Astrocyte of the cerebellum (primary cell): ENCODE data around the gene ARL11.
"Not testable (repeated sequence)": the region's sequence is repeated elsewhere in the genome, so short reads cannot be mapped to it uniquely, and the experiment has no call there.

Source experiments
- DNase-seq: peaks from one replicate; pipeline ENCODE4 v3.0.0-alpha.2; 2011; ENCODE audit warnings: low read depth
- H3K4me3 ChIP-seq: 2 replicates; pipeline ENCODE4 v1.5.1; 2011; ENCODE audit warnings: mild to moderate bottlenecking, low read depth, low read length, moderate library complexity
- in situ Hi-C: cut with HindIII; loops from 2 replicates; pipeline ENCODE4 v1.10.0; 2017; ENCODE audit warnings: low sequenced_read_pairs
- TF ChIP-seq, protein P1 (sequence below): IDR thresholded peaks from 2 replicates; pipeline ENCODE4 v1.5.1; 2012; ENCODE audit warnings: low read length, low read depth, moderate library complexity, mild to moderate bottlenecking; ENCODE audit errors: missing control alignments

Gene ARL11

DNA sequence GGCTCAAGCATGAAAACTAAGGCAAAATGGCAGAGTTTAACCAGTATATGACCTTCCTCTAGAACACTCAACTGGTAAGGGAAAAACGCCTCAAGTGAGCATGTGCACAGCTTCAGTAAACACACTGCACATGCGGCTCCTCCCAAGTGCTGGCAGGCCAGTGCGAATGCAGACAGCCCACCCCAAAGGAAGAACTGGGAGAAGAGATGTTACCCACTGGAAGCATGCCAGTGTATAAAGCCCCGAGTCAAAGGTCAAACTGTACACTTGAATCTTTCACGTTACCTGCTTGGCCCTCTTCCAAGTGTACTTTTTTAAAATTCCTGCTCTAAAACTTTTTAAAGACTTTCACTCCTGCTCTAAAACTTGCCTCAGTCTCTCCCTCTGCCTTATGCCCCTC is 23.7 kb upstream of the ARL11 start:
- no peak overlapping the region for H3K4me3 ChIP-seq
- TF ChIP-seq, protein P1, sequence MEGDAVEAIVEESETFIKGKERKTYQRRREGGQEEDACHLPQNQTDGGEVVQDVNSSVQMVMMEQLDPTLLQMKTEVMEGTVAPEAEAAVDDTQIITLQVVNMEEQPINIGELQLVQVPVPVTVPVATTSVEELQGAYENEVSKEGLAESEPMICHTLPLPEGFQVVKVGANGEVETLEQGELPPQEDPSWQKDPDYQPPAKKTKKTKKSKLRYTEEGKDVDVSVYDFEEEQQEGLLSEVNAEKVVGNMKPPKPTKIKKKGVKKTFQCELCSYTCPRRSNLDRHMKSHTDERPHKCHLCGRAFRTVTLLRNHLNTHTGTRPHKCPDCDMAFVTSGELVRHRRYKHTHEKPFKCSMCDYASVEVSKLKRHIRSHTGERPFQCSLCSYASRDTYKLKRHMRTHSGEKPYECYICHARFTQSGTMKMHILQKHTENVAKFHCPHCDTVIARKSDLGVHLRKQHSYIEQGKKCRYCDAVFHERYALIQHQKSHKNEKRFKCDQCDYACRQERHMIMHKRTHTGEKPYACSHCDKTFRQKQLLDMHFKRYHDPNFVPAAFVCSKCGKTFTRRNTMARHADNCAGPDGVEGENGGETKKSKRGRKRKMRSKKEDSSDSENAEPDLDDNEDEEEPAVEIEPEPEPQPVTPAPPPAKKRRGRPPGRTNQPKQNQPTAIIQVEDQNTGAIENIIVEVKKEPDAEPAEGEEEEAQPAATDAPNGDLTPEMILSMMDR, result no peak
- no peak for DNase-seq
- in situ Hi-C loops, result loop anchor here (5.0 kb wide), 1 partner anchor 312 kb away; no protein-coding TSS in a partner anchor

DNA sequence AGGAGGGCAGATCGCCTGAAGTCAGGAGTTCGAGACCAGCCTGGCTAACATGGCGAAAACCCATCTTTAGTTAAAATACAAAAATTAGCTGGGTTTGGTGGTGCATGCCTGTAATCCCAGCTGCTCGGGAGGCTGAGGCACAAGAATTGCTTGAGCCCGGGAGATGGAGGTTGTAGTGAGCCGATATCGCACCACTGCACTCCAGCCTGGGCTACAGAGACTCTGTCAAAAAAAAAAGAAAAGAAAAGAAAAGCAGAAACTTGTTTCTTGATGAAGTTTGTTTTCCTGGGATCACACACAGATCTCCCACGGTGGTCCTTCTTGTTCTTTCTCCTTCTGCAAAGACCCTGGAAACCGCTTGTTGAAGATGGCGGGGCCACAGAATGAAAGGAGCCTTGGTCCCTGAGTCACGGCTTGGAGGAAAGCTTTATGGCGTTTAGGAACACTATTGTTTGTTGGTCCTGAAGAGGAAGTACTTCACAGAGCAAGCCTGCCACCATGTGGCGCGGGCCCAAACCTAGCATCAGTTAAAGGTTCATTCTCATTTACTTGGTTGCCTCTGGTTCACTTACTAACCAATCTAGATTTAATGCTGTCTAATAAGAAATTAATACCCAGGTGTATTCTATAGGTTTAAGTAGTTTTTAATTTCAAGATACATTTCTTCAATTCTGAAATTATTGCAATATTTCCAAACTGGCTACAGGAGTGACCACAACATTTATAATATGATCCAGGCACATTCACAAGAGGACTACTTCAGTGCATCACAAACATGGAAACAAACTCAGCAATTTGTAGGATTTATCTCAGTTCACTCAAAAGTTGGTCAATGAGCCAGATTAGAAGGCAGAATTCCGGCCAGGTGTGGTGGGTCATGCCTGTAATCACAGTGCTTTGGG is 21.3 kb upstream of the ARL11 start:
- TF ChIP-seq, protein P1, result peak; percentile 81
- no peak overlapping the region for H3K4me3 ChIP-seq
- peak; percentile 77 for DNase-seq
- in situ Hi-C loops, result no loop called here

DNA sequence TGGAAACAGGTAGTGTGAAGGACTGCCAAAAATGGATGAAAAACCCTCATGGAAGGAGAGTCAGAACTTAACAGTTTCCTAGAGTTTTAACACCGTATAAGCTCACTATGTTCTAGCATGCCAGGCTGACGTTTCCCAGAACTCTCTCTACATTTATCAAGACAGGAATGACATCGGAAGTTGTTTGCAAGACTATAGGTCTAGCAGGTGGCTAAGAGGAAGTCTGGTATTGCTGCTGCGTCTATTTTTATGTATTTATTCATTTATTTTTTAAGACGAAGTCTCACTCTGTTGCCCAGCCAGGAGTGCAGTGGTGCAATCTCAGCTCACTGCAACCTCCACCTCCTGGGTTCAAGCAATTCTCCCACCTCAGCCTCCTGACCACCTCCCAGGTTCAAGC is 20.5 kb upstream of the ARL11 start:
- no peak for DNase-seq
- TF ChIP-seq, protein P1, result no peak
- in situ Hi-C loops, result no loop called here
- H3K4me3 ChIP-seq, result no peak overlapping the region

DNA sequence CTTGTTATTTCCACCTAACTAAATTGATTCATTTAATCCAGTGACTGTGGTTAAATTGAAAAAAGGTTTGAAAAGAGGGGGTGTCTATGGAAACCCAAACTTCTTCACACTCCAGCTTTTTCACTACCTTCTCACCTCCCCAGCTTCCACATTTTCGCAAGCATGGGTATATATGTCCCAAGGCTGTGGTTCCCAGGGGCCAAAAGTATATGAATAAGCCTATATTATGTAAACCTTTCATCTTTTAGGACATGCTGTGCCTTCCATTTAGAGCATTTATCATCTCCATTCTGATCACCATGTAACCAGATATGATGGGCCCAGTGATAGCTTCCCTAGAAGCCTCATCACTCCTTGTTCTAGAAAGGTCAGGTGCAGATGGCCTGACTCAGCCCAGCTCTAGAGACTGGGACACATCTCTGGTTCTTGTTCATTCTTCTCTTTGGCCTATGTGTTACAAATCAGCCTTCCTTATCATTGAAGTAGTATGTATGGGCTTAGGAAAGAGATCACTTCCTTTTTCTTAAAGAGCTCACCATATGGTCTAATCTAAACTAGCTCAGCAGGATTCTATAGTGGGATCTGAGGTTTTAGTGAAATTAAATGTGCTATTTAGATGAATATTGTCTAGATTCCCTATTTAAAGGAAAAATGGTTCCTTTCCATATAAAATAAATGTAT is 19.5 kb upstream of the ARL11 start:
- no peak for DNase-seq
- in situ Hi-C loops, result no loop called here
- TF ChIP-seq, protein P1, result no peak
- H3K4me3 ChIP-seq, result no peak overlapping the region

DNA sequence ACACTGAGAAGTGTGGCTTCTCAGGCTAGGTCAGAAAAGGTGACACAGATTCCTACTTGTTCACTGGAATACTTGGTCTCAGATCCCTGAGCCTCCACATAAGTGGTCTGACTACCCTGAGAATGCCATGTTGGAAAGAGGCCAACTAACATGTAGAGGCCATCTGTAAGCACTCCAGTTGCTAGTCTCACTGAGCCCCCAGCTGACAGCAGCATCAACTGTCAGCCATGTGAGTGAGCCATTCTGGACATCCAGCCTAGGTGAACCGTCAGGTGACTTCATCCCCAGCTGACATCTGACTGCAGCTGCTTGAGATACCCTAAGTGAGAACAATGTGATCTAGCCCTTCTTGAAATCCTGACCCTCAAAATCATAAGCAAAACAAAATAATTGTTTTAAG is 18.1 kb upstream of the ARL11 start:
- no peak overlapping the region for H3K4me3 ChIP-seq
- TF ChIP-seq, protein P1, result no peak
- in situ Hi-C loops, result no loop called here
- no peak for DNase-seq

DNA sequence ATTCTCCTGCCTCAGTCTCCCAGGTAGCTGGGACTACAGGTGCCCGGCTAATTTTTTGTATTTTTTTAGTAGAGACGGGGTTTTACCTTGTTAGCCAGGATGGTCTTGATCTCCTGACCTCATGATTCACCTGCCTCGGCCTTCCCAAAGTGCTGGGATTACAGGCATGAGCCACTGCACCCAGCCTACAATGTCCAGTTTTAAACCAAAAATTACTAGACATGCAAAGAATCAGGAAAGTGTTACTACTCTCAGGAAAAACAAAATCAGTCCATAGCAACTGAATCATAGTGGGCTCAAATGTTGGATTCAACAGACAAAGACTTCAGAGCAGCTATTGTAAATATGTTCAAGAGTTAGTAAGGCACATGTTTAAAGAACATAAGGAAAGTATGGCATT is 16.3 kb upstream of the ARL11 start:
- DNase-seq, in situ Hi-C loops, H3K4me3 ChIP-seq: not testable (repeated sequence)
